Stimulated activated CD8-positive, alpha-beta memory T cell treated with anti-CD3 and anti-CD28 coated beads, Interleukin-2, amount 100 ng/mL, for 48 hours (primary cell): ENCODE measurements around the gene PCIF1.
A peak's percentile ranks its signal among the peaks of the same experiment; 100 is the strongest.

ENCODE experiments used
- DNase-seq, 2 donors: peaks; one replicate each; pipeline ENCODE4 v3.0.0-alpha.2; 2020; ENCODE audit warnings: low read depth in 2 of 2

Gene PCIF1

DNA sequence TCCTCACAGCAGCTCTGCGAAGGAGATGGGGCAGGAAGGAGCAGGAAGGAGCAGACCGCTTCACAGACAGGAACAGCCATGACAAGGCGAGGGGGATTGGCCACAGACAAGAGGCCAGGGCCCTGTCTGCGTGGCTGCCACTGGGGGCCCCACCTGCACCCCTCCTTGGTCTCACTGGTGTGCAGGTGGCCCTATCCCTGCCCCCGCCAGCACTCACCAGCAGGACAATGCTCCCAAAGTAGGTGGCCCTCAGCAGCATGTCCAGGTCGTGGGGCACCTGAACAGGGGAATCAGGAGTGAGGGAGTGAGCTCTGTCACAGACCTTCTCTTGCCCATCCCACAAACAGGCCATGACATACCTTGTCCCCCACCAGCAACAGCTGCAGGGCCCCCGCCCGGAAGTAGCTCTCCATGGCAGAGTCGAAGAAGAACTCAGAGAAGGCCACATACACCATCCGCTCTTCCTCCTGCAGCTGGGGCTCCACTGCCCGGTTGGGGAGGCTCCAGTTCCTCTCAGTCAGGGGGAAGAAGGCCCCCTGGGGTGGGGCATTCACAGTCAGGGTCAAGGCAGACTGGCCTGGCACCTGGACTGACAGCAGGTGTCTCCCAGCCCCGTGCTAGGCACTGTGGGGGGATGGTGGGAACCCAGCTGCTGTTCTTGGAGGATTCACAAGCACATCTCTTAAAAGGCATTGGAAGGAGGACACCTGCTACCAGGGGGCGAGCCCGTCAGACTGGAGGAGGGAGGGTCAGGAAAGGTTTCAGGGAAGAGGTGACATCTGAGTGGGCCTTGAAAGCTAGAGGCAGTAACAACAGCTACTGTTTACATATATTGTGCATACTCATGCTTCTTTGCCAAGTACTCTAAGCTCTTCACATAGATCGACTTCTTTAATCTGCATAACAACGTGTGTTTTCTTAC, 29.6 kb upstream of the PCIF1 start:
- DNase-seq: no peak

DNA sequence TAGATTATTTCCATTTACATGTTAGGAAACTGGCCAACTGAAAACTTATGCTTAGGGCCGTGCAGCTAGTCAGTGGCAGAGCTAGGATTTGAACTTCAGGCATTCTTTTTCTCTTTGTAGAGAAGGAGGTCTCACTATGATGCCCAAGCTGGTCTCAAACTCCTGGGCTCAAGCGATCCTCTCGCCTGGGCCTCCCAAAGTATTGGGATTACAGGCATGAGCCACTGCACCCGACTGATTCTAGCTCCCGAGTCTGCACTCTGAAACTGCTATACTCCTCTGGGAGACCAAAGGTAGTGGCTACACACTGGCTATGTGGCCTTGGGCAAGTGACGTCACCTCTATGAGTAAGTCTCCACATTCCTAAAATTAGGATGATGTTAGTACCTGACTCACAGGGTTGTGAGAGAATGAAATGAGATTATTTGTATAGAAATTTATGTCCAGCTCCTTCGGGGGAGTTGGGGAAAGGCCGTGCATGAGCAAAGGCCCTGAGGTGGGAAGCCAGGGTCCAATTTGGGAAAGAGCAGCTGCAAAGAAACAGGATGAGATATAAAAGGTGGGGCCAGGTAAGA, 28.9 kb upstream of the PCIF1 start:
- DNase-seq: no peak

DNA sequence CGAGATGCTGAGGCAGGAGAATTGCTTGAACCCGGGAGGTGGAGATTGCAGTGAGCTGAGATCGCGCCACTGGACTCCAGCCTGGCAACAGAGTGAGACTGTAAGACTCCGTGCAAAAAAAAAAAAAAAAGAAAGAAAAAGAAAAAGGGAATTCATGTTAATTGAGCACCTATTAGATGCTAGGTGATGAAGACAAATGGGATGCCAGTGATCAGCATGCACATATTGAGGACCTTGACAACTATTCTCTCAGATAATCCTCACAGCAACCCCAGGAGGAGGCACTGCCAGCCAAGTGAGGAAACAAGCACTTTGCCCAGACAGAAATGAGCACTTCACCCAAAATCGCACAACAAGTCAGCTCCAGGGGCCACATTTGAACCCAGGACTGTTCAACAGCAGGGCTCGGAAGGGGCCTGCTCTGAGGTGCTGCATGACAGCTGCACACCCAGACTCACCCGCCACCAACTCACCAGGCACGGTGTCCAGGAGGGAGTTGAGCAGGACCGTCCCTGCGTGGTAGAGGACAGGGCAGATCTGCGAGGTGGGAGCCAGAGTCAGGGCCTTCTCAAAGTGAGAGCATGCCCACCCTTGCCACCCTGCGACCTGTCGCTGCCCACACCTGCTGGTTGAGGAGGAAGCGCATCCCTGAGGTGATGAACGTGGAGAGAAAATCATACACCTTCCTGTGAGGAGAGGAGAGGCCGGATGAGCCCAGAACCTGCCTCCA, 27.1 kb upstream of the PCIF1 start:
- DNase-seq: no peak

DNA sequence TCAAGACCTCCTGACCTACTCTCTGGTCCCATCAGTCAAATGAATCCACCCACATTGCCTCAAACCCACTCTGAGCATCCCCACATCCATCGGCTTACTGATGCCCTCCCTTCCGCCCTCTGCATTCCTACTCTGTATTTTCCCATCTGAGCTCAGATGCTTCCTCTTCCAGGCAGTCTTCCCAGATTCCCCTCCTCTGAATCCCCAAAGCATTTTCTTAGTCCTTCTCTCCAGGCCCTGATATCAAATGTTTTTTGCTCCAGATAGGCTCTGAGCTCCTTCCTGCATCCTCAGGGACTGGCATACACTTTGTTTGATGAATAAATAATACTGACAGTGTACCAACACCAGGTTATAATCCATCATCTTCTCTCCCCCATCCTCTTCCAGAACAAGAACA, 26.4 kb upstream of the PCIF1 start:
- DNase-seq: no peak

DNA sequence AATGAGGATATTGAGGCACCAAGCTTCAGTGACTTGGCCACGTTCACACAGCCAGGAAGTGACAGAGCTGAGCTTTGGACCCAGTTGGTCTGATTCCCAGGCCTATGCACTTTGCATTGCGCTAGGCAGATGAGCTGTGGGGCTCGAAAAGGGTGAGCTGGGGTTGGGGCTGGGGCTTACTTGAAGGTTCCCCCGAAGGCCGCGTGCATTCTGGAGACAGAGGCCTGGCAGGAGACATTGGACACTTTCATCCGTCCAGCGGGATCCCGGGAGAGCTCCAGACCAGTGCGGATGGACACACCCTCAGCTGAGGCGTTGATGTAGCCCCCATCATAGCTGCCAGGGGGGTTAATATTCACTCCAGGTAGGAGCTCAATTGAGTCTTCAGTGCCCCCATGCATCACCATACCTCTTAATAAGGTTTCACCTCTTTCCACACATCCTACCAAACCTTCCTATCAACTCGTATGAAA, 25.1 kb upstream of the PCIF1 start:
- no peak for DNase-seq

DNA sequence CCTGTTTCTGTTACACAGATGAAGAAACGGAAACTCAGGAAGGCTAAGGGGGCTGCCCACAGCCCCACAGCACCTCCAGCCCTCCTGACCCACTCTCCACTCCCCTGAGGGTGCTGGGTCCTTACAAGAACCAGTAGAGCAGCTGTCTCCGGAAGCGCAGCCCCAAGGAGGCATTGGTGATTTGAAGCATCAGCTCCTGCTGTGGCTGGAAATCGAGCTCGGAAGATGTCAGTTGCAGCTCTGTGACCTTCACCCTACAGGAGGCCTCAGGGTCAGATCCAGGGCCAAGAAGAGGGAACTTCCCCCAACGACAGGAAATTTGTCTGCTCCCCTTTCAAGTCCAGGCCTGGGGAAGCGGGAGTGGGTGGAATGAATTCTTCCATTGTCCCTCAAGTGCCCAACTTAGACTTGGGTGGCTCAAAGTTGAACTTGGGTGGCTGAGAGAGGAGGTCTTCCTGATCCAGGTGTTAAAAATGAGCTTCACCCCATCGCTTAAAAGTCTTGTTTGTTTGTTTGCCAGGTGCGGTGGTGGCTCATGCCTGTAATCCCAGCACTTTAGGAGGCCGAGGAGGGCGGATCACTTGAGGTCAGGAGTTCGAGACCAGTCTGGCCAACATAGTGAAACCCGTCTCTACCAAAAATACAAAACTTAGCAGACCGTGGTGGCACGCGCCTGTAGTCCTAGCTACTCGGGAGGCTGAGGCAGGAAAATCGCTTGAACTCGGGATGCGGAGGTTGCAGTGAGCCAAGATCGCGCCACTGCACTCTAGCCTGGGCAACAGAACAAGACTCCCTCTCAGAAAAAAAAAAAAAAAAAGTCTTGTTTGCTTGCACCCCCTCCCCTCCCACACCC, 24.4 kb upstream of the PCIF1 start:
- no peak for DNase-seq

DNA sequence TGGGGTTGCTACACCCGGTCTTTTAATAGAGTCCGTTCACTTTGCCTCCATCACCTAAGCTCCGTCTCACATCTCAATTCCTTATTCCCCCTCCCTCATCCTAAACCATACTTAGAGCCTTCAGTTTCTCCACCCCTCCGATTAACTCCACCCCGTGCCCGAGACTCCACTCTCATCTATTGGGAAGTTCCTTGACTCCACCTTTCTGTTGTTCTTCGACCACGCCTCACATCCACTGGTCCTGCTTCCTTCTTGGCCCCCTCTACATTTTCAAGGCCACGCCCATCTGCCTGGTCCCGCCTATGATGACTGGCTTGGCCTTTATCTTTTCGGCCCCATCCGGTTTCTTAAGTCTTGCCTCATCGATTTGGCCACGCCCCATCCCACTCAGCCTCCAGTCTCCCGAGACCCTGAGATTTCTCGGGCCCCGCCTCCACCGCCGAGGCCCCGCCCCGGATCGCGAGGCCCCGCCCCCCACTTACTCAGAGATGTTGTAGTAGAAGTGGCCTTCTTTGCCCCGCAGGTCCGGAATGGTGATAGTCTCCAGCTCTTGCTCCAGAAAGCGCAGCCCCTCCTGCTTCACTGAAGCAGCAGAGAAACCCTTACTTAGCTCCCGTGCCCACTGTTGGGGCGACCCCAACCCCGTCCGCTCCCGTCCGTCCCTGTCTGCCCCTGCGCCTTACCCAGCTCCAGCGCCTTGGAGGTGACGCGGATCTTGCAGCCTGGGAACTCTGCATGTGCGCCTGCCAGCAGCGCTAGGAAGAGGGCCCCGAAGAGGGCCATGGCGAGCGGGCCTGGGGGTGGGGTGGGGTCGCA, 23.6 kb upstream of the PCIF1 start:
- peak; percentile 94 to 99 for DNase-seq

DNA sequence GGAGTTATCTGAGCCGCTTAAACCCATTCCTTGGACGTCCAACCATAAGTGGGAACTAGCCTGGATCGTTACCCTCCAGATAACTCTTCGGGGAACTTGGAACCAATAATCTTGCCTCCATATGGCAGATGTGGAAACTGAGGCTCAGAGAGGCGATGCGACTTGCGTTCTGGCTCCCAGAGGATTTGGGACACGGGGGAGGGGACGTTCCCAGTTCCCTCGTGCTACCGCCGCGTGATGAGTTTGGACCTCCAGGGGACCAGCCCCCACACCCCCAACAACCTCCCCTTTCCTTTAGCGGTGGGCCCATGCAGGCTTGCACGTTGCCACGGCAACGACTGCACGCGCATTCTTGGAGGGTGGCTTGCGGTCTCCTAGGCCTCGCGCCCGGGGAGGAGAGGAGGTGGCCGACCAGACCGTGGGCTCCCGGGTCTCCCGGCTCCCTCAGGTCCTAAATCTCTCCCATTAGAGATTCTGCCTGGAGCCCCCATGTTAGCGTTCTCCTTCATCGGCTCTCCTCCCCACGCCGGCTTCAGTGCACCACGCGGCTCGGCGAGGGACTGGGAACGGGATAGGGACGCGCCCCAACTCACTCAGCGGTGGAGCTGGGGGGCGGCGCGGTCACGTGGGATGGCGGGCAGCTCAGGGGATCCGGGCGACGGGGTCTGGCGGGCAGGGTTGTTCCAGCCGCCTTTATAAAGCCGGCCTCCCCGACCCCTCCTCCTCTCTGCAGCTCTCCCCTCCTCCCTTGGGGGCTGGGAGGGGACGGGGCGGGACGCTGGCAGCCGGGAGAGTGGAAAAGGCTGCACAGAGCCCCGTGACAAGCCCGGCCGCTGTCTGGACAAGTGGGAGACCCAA, 22.8 kb upstream of the PCIF1 start, which contains the start of gene PLTP:
Gene PLTP, minus strand, starts transcription at position 670 of the 858 bp plus-strand sequence. CDS start 703 bp downstream, outside the sequence.
- DNase-seq: peak in 1 of 2 donors; percentile 22

DNA sequence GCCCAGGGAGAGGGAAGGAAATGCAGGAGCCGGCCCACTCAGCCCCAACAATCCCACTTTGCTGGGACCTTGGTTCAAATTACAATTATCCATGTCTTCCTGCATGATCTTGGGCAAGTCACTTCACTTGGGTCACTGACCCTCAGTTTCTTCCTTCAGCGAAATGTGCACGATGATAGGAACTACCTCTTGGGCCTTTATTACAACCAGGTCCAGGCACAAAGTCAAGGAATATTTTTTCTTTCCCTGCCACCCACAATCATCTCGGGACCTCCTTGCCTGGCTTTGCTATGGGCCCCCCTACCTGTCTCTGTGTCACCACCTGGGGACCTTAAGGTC, 22.2 kb upstream of the PCIF1 start:
- no peak for DNase-seq

DNA sequence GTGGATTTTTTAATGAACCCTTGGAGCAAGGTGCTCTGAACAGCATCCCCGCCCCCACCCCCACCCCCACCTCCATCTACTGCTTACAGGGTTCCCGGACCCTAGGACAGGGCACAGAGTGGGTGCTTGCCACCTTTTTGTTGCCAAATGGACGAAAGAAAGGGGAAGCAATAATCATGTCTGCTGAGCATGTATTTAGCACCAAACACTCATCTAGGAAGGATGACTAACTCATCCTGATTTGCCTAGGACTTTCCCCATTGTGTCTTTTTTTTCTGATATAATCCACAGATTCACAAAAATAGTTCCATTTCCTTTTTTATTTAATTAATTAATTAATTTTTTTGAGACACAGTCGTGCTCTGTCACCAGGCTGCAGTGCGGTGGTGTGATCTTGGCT, 21.4 kb upstream of the PCIF1 start:
- DNase-seq: no peak

DNA sequence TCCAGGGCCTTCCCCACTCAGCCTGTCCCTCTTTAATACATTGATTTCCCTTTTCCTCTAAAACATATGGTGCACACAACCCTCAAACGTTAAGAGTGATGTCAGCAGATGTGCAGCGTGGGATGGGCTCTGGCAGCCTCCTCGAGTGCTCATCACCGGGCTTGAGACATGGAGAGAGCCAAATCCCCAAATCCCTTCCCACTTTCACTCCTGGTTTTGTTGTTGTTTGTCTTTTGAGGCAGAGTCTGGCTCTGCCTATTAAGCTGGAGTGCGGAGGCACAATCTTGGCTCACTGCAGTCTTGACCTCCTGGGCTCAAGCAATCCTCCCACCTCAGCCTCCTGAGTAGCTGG, 16.7 kb upstream of the PCIF1 start:
- no peak for DNase-seq

DNA sequence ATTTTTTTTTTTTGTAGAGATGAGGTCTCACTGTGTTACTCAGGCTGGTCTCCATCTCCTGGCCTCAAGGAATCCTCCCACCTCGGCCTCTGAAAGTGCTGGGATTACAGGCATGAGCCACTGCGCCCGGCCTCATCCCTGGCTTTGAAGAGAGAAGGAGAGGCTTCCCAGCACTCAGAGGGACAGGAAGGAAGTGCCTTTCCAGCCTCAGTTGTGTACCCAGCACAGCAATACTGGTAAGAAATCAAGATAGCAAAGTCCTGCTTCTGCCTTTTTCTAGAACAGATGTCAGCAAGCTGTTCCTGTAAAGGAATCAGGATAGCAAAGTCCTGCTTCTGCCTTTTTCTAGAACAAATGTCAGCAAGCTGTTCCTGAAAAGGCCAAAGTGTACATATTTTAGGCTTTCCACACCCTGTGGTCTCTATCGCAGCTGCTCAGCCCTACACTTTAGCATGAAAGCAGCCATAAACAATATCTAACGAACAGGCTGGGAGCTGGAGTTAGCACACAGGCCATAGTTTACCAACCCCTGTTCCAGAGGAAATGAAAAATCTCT, 16.2 kb upstream of the PCIF1 start:
- DNase-seq: no peak

DNA sequence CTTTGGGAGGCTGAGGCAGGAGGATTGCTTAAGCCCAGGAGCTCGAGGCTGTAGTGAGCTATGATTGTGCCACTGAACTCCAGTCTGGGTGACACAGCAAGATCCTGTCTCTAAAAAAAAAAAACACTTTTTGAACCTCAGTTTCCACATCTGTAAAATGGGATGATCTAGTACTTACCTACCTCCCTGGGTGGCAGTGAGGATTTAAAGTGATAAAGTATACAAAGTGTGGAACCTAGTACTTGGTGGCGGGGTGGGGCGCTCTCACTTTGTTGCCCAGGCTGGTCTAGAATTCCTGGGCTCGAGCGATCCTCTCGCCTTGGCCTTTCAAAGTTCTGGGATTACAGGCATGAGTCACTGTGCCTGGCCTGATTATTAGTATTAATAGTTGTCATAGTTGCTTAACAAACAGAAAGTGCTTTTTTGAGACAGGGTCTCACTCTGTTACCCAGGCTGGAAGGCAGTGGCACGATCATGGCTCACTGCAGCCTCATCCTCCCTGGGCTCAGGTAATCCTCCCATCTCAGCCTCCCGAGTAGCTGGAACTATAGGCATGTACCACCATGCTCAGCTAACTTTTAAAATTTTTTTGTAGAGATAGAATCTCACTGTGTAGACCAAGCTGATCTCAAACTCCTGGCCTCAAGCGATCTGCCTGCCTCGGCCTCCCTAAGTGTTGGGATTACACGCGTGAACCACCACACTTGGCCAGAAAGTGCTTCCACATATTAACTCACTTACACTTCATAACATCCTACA, 15.5 kb upstream of the PCIF1 start:
- no peak for DNase-seq

DNA sequence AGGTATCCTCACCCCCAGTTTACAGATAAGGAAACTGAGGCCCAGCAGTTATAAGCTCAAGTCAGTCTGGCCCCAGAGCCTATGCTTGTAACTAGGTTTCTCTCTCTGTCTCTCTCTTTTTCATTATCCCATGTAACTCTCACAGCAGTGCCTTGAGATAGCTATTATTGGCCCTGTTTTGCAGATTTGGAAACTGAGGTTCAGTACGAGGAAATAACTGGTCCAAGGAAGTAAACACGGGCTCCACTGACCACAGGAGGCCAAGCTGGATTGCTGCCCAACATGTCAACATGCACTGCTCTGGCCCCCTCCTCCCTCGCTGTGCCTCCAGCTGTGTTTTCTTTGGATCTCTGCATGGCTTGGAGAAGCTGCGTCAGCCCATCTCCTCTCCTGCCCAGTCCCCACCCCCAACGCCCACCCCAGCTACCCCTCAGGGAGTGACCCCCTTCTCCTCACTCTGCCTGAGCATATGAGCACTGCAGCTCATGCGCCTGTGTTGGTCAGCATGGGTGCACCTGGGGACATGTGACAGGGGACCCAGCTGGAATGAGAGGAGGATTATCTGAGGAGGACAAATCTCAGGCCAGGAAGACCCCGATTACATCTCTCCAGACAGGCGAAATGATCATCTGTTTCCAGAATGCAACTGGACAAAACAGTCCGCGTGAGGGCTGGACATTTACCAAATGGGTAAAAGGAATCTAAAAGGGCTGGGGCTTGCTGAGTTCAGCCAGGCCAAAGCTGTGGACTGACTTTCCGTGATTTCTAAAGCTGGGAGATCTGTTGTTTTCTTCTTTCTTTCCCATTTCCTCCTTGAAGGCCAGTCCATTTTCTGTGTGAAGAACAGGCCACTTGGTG, 14.7 kb upstream of the PCIF1 start:
- DNase-seq: no peak

DNA sequence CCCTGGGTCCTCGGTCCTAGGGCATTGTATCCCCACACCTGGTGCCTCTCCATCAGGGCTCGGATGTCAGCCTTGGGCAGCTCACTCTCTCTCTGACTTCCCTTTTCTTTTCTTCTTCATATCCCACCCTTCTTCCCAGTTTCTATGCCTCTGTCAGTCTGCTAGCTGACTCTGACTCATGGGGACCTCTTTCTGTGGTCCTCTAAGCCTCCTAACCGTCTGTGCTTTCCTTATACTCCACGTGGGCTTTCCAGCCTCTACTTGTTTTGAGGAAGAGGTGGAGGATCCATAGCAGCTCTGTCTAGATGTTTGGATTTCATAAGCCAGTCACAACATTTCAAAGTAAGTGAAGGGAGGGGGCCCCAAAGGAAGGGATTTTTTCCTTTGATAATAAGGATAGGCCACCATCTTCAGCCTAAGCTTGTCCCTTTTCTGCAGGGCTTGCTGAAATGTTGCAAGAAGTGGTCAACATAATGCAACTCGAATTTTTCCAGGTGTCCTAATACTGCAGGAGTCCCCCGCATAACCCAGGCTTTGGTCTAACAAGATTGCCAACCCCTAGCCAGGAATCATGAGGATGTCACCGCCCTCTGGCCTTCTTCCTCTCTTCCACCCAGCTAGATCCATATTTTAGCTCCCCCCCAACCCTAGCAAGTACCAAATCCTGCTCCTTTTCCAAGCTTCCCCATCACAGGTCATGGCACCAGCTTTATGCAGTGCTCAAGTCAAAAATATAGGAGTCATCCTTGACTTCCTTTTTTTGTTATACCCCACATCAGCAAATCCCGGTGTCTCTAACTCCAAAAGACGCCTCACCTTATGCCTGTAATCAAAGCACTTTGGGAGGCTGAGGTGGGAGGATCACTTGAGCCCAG, 13.8 kb upstream of the PCIF1 start:
- no peak for DNase-seq

DNA sequence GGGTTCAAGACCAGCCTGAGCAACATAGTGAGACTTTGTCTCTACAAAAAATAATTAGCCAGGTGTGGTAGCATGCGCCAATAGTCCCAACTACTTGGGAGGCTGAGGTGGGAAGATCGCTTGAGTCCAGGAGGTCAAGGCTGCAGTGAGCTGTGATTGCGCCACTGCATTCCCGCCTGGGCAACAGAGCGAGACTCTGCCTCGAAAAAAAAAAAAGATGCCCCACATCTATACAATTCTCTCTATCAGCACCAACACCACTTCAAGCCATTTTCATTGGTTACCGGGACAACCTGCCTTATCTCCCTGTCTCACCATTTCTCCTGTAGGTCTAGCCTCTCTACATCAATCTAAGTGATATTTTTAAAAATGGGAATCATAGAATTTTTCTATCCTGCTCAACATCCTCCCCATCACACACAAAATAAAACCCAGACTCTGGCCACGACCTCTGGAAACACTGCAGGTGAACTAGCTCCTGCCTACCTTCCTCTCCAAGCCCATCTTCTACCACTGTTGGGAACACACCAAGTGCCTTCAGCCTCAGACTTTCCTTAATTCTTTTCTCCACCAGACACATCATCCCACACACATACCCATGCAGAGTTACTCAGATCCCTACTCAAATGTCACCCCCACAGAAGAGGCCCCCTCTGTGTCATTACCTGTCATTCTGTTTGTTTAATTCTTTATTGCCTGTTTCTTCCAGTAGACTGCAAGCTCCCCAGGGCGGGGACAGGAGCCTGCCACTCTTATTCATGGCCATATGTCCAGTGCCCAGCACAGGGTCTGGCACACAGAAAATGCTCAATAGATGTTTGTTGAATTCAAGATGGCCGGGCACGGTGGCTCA, 12.9 kb upstream of the PCIF1 start:
- no peak for DNase-seq
